Measurements from ENCODE around the gene CIC.
A peak's percentile ranks its signal among the peaks of the same experiment; 100 is the strongest.

Gene CIC

GRCh38 chr19:42278452-42279154 is 9.6 kb downstream of the CIC start:
- no peak for DNase-seq

- DNase-seq = no peak
Observed at GRCh38 chr19:42279155-42279901, 10.3 kb downstream of the CIC start.

- peak; percentile 86 for DNase-seq
Observed at GRCh38 chr19:42279902-42280814, 11.1 kb downstream of the CIC start.

DNA sequence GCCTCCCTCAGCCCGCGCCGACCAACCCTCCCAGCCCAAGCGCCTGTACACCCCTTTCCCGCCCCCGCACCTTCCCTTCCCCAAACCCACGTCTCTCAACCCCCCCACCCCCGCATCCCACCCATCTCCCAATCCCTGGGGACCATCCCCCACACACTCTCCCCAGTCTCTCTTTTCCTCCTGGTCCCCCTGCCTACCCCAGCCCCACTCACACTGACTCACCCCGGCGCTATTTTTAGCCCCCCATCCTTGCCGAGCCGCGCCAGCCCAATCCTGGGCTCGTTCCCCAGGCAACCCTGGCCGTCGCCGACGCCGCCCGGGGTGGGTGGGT is 11.7 kb downstream of the CIC start:
- no peak for DNase-seq

GRCh38 chr19:42281146-42281826 is 12.2 kb downstream of the CIC start:
- no peak for DNase-seq

DNA sequence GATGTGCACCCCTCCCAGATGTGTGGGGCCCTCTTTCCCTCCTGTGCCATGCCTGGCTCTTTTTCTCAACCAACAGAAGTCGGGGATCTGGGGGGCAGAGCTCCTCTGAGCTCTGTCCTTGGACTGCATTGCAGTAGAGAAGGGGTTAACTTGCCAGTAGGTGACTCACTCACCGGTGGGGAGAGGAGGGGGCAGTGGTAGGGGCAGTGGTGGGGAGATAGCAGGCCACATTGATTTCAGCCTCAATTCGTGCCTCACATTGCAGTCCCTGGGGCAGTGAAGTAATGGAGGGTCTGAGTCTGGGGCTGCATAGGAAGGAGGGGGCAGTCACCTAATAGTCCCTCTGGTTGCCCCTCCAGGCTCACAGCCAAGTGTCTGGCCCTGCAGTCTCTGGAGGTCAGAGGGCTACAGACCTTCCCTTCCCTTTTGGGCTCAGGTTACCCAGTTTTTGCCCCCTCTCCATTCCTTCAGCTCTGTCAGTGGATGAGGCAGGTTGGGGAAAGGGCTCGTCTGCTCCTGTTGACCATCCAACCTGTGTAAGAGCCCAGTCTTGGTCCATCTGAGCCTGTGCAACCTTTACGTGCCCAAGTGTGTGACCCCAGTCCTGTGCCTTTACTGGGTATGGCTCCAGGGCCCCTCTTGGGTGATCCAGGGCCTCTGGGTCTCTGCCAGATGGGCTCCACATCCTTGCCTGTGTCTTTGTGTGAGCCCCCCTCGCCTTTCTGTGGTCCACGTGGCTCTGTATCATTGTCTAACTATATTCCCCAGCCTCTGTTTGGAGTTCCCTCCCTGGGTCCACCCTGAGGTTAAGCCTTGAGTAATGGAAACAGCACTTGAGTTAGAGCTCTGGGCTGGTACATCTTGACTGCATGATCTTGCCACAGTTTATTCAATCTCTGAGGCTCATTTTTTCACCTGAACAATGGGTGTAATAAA is 13.0 kb downstream of the CIC start:
- no peak for DNase-seq

GRCh38 chr19:42282819-42283187 is 13.8 kb downstream of the CIC start:
- DNase-seq = no peak

- DNase-seq = peak; percentile 62
Observed at GRCh38 chr19:42283188-42284065, 14.4 kb downstream of the CIC start.

DNA sequence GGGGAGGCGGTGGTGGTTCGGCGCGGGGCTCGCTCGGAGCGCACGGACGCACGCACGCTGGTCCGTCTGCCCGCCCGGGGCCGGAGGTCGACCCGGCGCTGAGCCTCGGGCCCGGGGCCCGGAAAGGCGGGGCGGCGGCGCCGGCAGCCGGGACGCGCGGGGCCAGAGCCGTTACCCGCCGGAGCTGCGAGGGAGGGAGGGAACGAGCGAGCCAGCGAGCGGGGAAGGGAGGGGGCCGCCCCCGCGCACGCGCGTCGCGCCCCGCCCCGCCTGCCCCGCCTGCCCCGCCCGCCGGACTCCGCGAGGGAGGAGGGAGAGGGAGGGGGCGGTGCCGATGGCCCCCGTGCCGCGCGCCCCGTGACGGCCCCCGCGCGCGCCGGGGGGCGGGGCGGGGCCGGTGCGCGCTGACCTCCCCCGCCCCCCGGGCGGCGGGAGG is 15.0 kb downstream of the CIC start:
- no peak for DNase-seq

GRCh38 chr19:42284591-42285341 is 15.7 kb downstream of the CIC start:
- DNase-seq = no peak

- DNase-seq = no peak
Observed at GRCh38 chr19:42285541-42285941, 16.5 kb downstream of the CIC start.

- no peak for DNase-seq
Observed at GRCh38 chr19:42285988-42286348, 16.9 kb downstream of the CIC start.

DNA sequence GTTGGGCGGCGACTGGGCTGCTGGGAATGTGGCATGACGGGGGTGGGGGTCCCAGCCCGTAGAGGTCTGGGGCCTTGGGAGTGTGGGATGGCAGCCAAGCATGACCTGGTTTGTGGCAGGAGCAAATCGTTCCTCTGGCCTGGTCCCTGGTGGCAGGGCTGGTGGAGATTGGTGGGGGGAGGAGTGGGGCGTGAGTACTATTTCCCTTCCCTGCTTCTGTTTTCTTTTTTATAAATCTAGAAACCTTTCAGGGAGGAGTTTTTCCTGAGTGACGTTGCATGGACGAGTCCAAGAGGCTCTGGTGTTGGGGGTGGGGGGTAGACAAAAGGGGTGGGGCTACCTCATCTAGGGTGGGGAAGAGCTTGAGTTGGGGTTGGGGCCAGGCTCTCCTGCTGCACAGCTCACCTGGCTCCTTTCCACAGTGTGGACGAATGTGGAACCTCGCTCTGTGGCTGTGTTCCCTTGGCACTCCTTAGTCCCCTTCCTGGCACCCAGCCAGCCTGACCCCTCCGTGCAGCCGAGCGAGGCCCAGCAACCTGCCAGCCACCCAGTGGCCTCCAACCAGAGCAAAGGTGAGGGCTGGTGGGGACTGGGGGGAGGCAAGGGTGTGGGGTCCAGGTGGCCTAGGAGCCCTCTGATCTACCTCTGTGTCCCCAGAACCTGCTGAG is 17.4 kb downstream of the CIC start:
- no peak for DNase-seq

DNA sequence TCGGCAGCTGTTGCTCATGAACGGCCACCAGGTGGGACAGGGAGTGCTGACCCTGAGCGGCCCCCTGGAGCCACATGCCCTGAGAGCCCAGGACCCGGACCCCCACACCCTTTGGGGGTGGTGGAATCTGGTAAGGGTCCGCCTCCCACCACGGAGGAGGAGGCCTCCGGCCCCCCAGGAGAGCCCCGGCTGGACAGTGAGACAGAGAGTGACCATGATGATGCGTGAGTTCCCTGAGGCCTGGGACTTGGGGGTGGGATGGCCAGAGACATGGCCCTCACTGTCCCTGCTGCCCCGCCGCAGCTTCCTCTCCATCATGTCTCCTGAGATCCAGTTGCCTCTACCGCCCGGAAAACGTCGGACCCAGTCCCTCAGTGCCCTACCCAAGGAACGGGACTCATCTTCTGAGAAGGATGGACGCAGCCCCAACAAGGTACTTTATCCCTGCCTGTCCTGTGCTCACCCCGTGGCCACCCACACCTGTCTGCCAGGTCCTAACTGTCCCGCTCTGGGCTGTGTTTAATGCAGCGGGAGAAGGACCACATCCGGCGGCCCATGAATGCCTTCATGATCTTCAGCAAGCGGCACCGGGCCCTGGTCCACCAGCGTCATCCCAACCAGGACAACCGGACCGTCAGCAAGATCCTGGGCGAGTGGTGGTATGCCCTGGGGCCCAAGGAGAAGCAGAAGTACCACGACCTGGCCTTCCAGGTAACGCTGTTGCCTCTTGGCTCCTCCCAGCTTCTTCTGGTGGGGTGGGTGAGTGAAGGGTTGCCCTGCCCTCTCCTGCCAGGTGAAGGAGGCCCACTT is 18.2 kb downstream of the CIC start:
- DNase-seq = no peak

- DNase-seq = no peak
Observed at GRCh38 chr19:42287827-42288107, 18.7 kb downstream of the CIC start.

DNA sequence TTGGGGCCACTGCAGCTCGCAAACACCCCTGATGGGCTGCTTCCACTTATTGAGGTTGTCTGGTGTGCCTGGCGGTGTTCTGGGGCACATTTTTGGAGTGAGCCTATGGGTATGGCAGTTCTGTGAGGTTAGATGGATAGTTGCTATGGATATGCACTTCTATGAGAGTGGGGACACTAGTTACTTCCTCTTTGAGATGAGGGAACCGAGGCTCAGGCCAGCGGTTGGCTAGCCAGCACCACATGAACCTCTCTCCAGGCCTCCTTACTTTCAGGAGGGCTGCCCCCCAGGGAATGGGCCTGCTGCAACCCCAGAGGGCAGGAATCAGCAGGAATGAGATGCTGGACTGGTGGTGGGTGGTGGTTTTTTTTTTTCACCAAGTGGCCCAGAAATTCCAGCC is 19.3 kb downstream of the CIC start:
- DNase-seq = no peak

- DNase-seq = no peak
Observed at GRCh38 chr19:42288881-42289555, 20.0 kb downstream of the CIC start.

GRCh38 chr19:42289556-42290041 is 20.5 kb downstream of the CIC start:
- no peak for DNase-seq
